ENCODE results near the gene KCNIP2.

GRCh38 chr10:101816913-101817336, 26.7 kb downstream of the KCNIP2 start:
- TF ChIP-seq CREB1 (IDR thresholded peaks at IDR 0.05; ENCODE audit: low read depth), result no peak
- no peak for TF ChIP-seq TAF1 (IDR thresholded peaks at IDR 0.05; ENCODE audit: low read depth)
- no peak for TF ChIP-seq CEBPB (IDR thresholded peaks at IDR 0.05)
- TF ChIP-seq MAX (IDR thresholded peaks at IDR 0.05), result no peak
- TF ChIP-seq TCF12 (IDR thresholded peaks at IDR 0.05; ENCODE audit: low read depth), result no peak
- TF ChIP-seq, protein P1, sequence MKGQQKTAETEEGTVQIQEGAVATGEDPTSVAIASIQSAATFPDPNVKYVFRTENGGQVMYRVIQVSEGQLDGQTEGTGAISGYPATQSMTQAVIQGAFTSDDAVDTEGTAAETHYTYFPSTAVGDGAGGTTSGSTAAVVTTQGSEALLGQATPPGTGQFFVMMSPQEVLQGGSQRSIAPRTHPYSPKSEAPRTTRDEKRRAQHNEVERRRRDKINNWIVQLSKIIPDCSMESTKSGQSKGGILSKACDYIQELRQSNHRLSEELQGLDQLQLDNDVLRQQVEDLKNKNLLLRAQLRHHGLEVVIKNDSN (IDR thresholded peaks at IDR 0.05), result no peak
- no peak for TF ChIP-seq REST (IDR thresholded peaks at IDR 0.05; ENCODE audit: low read depth)
- TF ChIP-seq YY1 (IDR thresholded peaks at IDR 0.05; ENCODE audit: low read depth), result no peak
- peak; percentile 45; the same call in 1 of the 2 replicates for TF ChIP-seq EGR1 (IDR thresholded peaks at IDR 0.05)
- no peak for TF ChIP-seq EP300 (IDR thresholded peaks at IDR 0.05; ENCODE audit: borderline replicate concordance)
